HG02763 (cell line): ENCODE measurements around the gene SYTL2.
A peak's percentile ranks its signal among the peaks of the same experiment; 100 is the strongest.
"Not testable (repeated sequence)": the region's sequence is repeated elsewhere in the genome, so short reads cannot be mapped to it uniquely, and the experiment has no call there.

ENCODE experiments used
- ATAC-seq: cut with Tn5 transposase; IDR thresholded peaks from one replicate; pipeline ENCODE4 v1.9.1; 2021; ENCODE audit warnings: mild to moderate bottlenecking, moderate library complexity; ENCODE audit not compliant: unreplicated experiment

The SYTL2 gene

DNA sequence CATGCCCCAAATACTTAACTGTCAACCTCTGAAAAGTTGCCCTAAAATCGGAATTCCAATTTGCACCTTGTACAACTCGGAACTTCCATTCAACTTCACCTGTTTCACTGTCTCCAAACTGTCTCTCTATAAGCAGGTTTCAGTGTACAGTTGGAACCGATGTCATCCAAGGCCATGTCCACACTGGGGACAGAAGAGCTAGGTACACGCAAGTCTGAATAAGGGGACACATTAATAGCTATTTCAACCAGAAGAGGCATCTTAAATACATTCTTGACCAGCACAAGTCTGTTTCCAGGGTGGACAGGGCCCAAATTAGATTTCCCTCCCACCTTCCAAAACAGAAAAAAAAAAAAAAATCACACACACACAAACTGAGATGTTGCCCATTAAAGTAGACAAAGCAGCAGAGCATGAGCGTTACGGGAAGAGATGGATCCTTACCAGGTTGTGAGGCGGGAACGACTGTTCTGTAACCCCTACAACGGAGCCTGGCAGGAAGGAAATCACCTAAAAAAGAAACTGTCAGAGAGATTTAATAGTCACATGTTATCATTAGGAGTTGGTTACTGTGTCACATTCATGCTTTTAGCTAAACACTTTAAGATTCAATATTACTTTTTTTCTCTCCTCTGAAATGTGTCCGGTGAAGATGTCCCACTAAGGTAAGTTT, 147.7 kb downstream of the SYTL2 start:
- ATAC-seq = no peak

DNA sequence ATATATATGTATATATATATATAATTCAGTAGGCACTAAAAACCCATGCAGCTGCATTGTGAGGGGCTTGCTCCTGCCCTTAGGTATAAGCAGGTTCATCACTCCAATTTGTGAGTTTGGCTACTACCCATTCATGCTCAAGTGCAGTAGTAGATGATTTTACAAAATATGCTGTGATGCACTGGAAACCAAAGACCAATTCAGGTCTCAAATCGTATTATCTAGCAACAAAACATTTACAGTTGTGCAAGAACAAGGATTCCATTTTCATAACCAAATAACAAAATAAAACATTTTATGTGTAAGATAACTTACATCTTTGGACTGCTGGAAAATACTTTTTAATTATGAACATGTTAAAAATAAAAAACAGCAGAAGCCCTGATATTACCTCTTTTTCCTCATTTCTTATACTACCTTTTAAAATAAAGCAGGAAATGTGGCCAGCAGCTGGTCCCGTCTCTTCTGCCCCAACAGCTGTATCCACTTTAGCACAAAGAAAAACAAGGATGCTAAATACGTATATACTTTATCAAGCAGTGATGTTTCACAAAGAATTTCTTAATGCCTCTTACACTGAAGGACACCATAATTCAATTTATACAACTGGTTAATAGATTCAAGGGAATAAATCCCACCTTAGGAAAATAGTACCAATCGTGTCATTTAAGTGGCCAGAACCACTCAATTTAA, 148.8 kb downstream of the SYTL2 start:
- ATAC-seq = no peak

DNA sequence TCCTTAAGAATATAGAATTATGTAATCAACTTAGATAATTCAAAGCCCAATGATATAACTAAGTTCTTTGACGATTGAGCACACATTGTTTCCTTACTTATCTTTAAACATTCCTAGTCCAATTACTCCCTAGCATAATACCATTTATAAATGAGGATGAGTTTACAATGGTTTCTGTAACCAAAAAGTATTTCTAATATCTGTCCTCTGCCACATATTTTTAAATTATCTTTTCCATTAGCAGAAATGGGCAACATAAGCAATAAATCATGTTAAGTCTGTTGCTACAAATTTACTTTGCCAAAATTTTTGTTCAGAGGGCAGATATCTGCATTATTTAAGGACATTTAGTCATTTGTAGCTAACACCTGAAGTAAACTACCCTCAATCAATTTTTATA, 152.8 kb downstream of the SYTL2 start:
- ATAC-seq = no peak

DNA sequence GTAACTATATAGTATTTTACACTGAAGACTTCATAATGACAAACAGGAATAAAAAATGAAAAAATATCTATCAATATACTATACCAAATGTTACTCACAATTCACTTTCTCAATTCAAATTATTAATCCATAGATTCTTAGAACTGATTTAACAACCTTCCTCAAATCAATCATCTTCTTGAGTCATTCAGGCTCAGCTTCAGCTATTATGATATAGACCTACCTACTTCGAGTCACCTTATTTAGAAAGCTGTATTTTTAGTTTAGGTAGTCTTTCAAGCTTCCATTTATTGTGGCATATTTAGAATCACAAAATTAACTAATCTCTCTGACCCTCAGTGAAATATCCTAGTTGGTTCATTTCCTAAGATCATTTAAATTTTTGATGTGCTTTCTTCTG, 154.2 kb downstream of the SYTL2 start:
- no peak for ATAC-seq

DNA sequence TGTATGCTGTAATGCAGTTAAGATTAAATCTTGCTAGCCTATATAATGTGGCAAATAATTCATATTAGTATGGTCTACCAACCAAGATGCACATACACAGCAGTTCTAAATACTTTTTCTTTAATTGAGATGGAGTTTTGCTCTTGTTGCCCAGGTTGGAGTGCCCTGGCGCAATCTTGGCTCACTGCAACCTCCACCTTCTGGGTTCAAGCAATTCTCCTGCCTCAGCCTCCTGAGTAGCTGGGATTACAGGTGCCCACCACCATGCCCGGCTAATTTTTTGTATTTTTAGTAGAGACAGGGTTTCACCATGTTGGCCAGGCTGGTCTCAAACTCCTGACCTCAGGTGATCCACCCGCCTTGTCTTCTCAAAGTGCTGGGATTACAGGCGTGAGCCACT, 156.6 kb downstream of the SYTL2 start:
- not testable (repeated sequence) for ATAC-seq

DNA sequence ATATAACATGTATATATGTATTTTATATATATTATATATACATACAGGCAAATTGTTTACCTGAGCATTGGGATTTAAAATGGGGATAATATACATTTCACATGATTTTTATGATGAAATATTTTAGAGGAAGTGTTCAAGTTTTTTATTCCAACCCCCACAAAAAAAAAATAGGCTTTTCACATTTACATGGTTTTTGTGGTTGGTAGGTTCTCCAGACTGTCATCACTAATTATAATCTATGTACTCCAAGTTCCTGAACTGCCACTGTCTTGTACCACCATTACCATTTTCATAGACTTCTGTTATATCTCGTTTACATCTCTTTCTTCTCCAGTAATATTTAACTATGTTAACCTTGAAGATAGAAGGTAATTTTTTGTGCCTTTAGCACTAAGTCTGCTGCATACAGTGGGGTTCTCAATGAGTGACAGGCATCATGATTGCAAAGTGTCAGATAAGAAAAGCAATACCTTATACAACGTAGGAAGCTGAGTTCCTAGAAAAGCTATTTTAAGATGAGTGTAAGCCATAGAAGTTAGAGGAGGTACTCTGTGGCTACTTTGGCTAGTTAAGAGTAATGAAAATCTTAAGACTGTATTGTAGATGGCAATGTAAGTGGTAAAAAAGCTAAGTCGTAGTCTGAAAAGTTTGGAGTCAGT, 158.0 kb downstream of the SYTL2 start:
- no peak for ATAC-seq

DNA sequence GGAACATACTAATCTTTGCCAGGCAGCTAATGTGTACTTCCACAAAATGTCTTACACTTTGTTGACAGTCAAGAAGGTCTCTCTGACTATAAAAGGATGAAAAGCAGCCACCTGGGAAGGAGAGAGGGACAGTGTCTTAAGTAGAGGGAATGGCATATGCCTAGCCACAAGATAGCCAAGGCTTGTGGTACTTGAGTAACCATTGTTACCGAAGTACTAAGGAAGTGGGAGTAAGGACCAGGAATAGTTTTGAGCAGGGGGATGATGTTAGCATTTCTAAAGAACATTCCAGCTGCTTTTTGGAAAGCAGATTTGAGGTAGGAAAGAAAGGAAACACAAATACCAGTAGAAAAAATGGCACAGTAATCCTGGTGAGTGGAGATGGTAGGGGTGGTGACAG, 159.8 kb downstream of the SYTL2 start:
- ATAC-seq = no peak

DNA sequence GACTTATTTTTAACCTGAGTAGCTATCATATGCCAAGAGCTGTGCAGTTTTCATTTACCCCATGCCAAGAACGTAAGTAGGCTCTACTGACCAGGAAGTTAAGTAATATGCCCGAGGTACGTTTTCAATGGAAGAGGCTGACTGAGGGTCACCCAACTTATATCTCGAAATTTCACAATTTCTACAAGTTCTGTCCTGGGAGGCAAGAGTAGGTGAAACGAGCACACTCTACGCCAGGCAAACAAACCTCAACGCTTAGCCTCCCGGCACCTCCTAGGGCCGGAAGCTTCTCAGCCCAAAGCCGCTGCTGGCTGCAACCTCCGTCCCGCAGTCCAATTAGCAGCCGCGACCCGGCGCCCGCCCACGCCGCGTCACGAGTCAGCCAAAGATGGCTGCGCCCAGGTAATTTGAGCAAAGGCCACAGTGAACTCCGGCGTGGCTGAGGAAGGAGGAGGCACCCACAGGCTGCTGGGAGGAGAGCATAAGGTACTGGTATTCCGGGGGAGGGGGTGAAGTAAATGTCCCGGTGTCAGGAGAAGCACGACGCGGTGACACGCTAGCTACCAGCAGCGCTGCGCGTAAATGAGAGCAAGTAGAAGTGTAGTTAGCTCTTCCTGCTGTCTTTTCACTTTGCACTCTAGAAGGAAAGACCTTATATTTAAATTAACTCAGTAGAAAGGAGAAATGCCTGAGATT, 163.2 kb downstream of the SYTL2 start, which contains the start of gene TMEM126A:
Gene TMEM126A, plus strand, starts transcription at position 364 of the 696 bp plus-strand sequence. CDS start 2,289 bp downstream, outside the sequence.
- ATAC-seq = peak; percentile 99

DNA sequence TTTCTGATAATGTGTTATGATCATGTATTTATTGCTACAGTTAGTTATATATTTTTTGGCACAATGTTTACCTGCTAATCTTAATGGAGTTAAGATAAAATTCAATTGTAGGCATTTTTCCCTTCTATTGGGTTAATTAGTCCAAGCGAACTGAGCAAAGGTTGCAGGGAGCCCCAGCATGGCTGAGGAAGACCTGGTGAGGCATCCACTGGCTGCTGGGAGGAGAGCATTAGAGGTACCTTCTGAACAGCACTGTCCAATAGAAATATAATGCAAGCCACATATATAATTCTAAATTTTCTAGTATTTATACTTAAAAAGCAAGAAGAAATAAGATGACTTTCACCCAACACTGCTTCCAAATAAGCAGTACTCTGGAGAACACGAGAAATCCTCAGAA, 163.9 kb downstream of the SYTL2 start:
- ATAC-seq = no peak
